ENCODE results near the gene DOCK2.
"Not testable (repeated sequence)": the region's sequence is repeated elsewhere in the genome, so short reads cannot be mapped to it uniquely, and the experiment has no call there.

Gene DOCK2

GRCh38 chr5:169756071-169756765 lies 119.1 kb downstream of the DOCK2 start:
- Histone ChIP-seq H3K27me3 (ENCODE audit: control insufficient read depth, insufficient read depth, low read length) (no peaks in the 10 kb centered on the region), H3K4me3 (ENCODE audit: low read length) (no peak overlapping the region)

GRCh38 chr5:169757016-169757415 lies 119.9 kb downstream of the DOCK2 start:
- Histone ChIP-seq H3K4me1 (ENCODE audit: control insufficient read depth, insufficient read depth, low read length) (no peaks in the 10 kb centered on the region), H3K9ac (ENCODE audit: low read length) (no peak overlapping the region), H3K27ac (ENCODE audit: low read depth, low read length) (no peak overlapping the region), H3K4me3 (ENCODE audit: low read length) (no peak overlapping the region), H3K27me3 (ENCODE audit: control insufficient read depth, insufficient read depth, low read length) (no peaks in the 10 kb centered on the region), H3K36me3 (ENCODE audit: control insufficient read depth, insufficient read depth, low read length) (no peaks in the 10 kb centered on the region)

More at GRCh38 chr5:169756071-169756765, 119.1 kb downstream of the DOCK2 start:
- Histone ChIP-seq H3K27ac (ENCODE audit: low read depth, low read length) (no peak overlapping the region), H3K4me1 (ENCODE audit: control insufficient read depth, insufficient read depth, low read length) (no peaks in the 10 kb centered on the region), H3K36me3 (ENCODE audit: control insufficient read depth, insufficient read depth, low read length) (no peaks in the 10 kb centered on the region), H3K9ac (ENCODE audit: low read length) (no peak overlapping the region)

GRCh38 chr5:169758886-169759285 lies 121.8 kb downstream of the DOCK2 start:
- Histone ChIP-seq H3K4me1 (ENCODE audit: control insufficient read depth, insufficient read depth, low read length) (no peaks in the 10 kb centered on the region), H3K27me3 (ENCODE audit: control insufficient read depth, insufficient read depth, low read length) (no peaks in the 10 kb centered on the region), H3K4me3 (ENCODE audit: low read length) (no peak overlapping the region), H3K36me3 (ENCODE audit: control insufficient read depth, insufficient read depth, low read length) (no peaks in the 10 kb centered on the region), H3K27ac (ENCODE audit: low read depth, low read length) (no peak overlapping the region), H3K9ac (ENCODE audit: low read length) (no peak overlapping the region)

DNA sequence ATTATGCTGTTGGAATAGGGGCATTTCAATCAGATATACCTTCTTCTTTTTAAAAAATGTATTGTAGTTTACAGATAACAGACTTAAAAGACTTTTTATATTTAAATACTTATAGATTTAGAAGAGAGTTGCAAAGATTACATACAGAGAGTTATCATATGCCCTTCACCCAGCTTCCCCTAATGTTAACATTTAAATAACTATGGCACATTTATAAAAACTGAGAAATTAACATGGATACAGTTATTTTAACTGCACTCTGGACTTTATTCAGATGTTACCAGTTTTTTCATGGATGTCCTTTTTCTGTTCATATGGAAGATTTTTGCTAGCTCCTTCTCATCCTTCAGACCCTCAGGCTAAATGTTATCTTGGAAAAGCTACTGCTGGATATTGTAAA lies 123.2 kb downstream of the DOCK2 start:
- no peaks in the 10 kb centered on the region for H3K27me3 ChIP-seq (ENCODE audit: control insufficient read depth, insufficient read depth, low read length)
- no peaks in the 10 kb centered on the region for H3K36me3 ChIP-seq (ENCODE audit: control insufficient read depth, insufficient read depth, low read length)
- no peaks in the 10 kb centered on the region for H3K4me1 ChIP-seq (ENCODE audit: control insufficient read depth, insufficient read depth, low read length)
- no peak overlapping the region for H3K4me3 ChIP-seq (ENCODE audit: low read length)
- H3K9ac ChIP-seq (ENCODE audit: low read length): no peak overlapping the region
- H3K27ac ChIP-seq (ENCODE audit: low read depth, low read length): no peak overlapping the region

DNA sequence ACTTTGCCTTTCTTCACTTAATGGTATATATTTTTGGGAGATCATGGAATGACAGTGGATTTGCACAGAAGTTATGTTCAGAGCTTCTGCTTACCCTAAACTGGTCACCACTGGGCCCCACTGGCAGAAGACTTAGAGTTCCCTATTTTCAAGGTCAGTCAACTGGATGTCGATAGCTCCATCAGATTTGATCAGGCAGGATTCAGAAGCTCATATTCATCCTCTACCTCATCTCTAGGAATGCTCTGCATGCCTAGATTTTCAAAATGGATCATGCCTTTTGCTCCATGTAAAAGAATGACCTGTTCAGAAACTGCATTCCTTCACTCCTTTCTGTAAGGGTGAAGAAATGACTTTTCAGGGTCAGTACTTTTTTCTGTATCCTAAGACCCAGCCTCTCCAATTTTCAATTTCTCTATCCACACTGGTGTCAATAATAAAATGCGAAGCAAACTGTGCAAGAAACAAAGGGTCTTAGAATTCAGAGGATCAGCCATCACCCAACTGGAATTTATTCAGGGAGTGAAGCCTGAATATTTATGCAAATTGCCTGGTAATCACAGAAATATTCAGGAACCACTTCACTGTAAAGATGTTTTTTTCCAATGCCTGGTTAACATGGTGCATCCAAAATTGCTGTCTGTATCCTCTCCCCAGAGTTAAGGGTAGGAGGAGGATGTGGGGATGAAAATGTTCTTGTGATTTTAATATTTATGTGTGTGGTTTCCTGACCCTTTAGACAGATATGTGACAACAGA lies 125.4 kb downstream of the DOCK2 start:
- no peak overlapping the region for H3K27ac ChIP-seq (ENCODE audit: low read depth, low read length)
- H3K4me1 ChIP-seq (ENCODE audit: control insufficient read depth, insufficient read depth, low read length): no peaks in the 10 kb centered on the region
- no peaks in the 10 kb centered on the region for H3K27me3 ChIP-seq (ENCODE audit: control insufficient read depth, insufficient read depth, low read length)
- H3K9ac ChIP-seq (ENCODE audit: low read length): no peak overlapping the region
- no peaks in the 10 kb centered on the region for H3K36me3 ChIP-seq (ENCODE audit: control insufficient read depth, insufficient read depth, low read length)
- H3K4me3 ChIP-seq (ENCODE audit: low read length): no peak overlapping the region

GRCh38 chr5:169763376-169764017 lies 126.4 kb downstream of the DOCK2 start:
- Histone ChIP-seq H3K27ac (ENCODE audit: low read depth, low read length) (no peak overlapping the region), H3K36me3 (ENCODE audit: control insufficient read depth, insufficient read depth, low read length) (no peaks in the 10 kb centered on the region), H3K4me1 (ENCODE audit: control insufficient read depth, insufficient read depth, low read length) (no peaks in the 10 kb centered on the region)

GRCh38 chr5:169764018-169764378 lies 126.9 kb downstream of the DOCK2 start:
- Histone ChIP-seq H3K9ac (ENCODE audit: low read length) (no peak overlapping the region), H3K4me3 (ENCODE audit: low read length) (no peak overlapping the region), H3K27me3 (ENCODE audit: control insufficient read depth, insufficient read depth, low read length) (no peaks in the 10 kb centered on the region), H3K4me1 (ENCODE audit: control insufficient read depth, insufficient read depth, low read length) (no peaks in the 10 kb centered on the region), H3K27ac (ENCODE audit: low read depth, low read length) (no peak overlapping the region), H3K36me3 (ENCODE audit: control insufficient read depth, insufficient read depth, low read length) (no peaks in the 10 kb centered on the region)

More at GRCh38 chr5:169763376-169764017, 126.4 kb downstream of the DOCK2 start:
- no peak overlapping the region for H3K4me3 ChIP-seq (ENCODE audit: low read length)
- H3K9ac ChIP-seq (ENCODE audit: low read length): no peak overlapping the region
- no peaks in the 10 kb centered on the region for H3K27me3 ChIP-seq (ENCODE audit: control insufficient read depth, insufficient read depth, low read length)

GRCh38 chr5:169765176-169765996 lies 128.3 kb downstream of the DOCK2 start:
- Histone ChIP-seq H3K9ac (ENCODE audit: low read length) (no peak overlapping the region), H3K27me3 (ENCODE audit: control insufficient read depth, insufficient read depth, low read length) (no peaks in the 10 kb centered on the region), H3K36me3 (ENCODE audit: control insufficient read depth, insufficient read depth, low read length) (no peaks in the 10 kb centered on the region), H3K4me3 (ENCODE audit: low read length) (no peak overlapping the region), H3K4me1 (ENCODE audit: control insufficient read depth, insufficient read depth, low read length) (no peaks in the 10 kb centered on the region), H3K27ac (ENCODE audit: low read depth, low read length) (no peak overlapping the region)

DNA sequence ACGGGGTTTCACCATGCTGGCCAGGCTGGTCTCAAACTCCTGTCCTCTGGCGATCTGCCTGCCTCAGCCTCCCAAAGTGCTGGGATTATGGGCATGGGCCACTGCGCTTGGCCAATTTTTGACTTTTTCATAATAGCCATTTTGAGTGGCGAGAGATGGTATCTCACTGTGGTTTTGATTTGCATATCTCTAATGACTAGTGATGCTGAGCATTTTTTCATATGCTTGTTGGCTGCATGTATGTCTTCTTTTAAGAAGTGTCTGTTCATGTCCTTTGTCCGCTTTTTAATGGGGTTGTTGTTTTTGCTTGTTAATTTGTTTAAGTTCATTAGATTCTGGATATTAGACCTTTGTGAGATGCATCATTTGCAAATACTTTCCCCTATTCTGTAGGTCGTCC lies 129.9 kb downstream of the DOCK2 start:
- not testable (repeated sequence) for H3K27ac ChIP-seq (ENCODE audit: low read depth, low read length); H3K27me3 ChIP-seq (ENCODE audit: control insufficient read depth, insufficient read depth, low read length); H3K9ac ChIP-seq (ENCODE audit: low read length); H3K4me1 ChIP-seq (ENCODE audit: control insufficient read depth, insufficient read depth, low read length); H3K4me3 ChIP-seq (ENCODE audit: low read length); H3K36me3 ChIP-seq (ENCODE audit: control insufficient read depth, insufficient read depth, low read length)

- H3K27me3 ChIP-seq (ENCODE audit: control insufficient read depth, insufficient read depth, low read length): no peaks in the 10 kb centered on the region
- no peak overlapping the region for H3K4me3 ChIP-seq (ENCODE audit: low read length)
- H3K27ac ChIP-seq (ENCODE audit: low read depth, low read length): no peak overlapping the region
- H3K36me3 ChIP-seq (ENCODE audit: control insufficient read depth, insufficient read depth, low read length): no peaks in the 10 kb centered on the region
- no peaks in the 10 kb centered on the region for H3K4me1 ChIP-seq (ENCODE audit: control insufficient read depth, insufficient read depth, low read length)
- no peak overlapping the region for H3K9ac ChIP-seq (ENCODE audit: low read length)
Observed at GRCh38 chr5:169767938-169768337, 130.9 kb downstream of the DOCK2 start.

DNA sequence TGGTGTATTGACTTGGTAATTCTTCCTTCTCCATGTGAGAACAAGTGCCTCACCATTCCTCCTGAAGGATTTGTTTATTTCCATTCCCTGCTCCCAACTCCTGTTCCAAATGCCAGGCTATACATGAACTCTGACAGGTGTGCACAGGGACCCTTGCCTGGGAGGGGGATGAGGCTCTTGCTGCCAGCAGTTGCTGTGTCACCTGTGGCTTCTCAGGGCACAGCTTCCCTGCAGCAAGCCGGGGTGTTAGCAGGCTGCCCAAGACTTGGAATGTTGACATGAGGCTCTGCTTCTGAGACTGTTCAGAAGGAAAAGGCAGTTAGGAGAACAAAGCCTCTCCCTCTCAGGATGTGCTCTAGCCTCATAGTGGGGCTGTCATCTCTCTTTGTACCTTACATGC lies 131.3 kb downstream of the DOCK2 start:
- Histone ChIP-seq H3K4me1 (ENCODE audit: control insufficient read depth, insufficient read depth, low read length) (no peaks in the 10 kb centered on the region), H3K36me3 (ENCODE audit: control insufficient read depth, insufficient read depth, low read length) (no peaks in the 10 kb centered on the region), H3K4me3 (ENCODE audit: low read length) (no peak overlapping the region), H3K9ac (ENCODE audit: low read length) (no peak overlapping the region), H3K27ac (ENCODE audit: low read depth, low read length) (no peak overlapping the region), H3K27me3 (ENCODE audit: control insufficient read depth, insufficient read depth, low read length) (no peaks in the 10 kb centered on the region)

- H3K4me1 ChIP-seq (ENCODE audit: control insufficient read depth, insufficient read depth, low read length): no peaks in the 10 kb centered on the region
- H3K9ac ChIP-seq (ENCODE audit: low read length): no peak overlapping the region
- no peak overlapping the region for H3K4me3 ChIP-seq (ENCODE audit: low read length)
- no peaks in the 10 kb centered on the region for H3K27me3 ChIP-seq (ENCODE audit: control insufficient read depth, insufficient read depth, low read length)
- H3K27ac ChIP-seq (ENCODE audit: low read depth, low read length): no peak overlapping the region
- no peaks in the 10 kb centered on the region for H3K36me3 ChIP-seq (ENCODE audit: control insufficient read depth, insufficient read depth, low read length)
Observed at GRCh38 chr5:169770109-169770508, 133.0 kb downstream of the DOCK2 start.

Measured in rectal smooth muscle tissue (tissue), 1 donor.